WTC11 (cell line): ENCODE results near the gene NCLN.

Experiments
- CTCF ChIP-seq: fragments of 200-600 bp; IDR thresholded peaks from 2 replicates; pipeline ENCODE4 v1.8.0; 2022; ENCODE audit warnings: antibody characterized with exemption
- ELF4 ChIP-seq: sonication (generic); formaldehyde crosslinking; IDR thresholded peaks from 2 replicates; pipeline ENCODE4 v1.8.1; 2022; ENCODE audit warnings: low read depth, mild to moderate bottlenecking, moderate library complexity, missing genetic modification reagents
- FOXK1 ChIP-seq: sonication (generic); formaldehyde crosslinking; IDR thresholded peaks from 2 replicates; pipeline ENCODE4 v1.8.0; 2022; ENCODE audit warnings: mild to moderate bottlenecking, moderate library complexity, missing genetic modification reagents
- FOXP1 ChIP-seq: sonication (generic); formaldehyde crosslinking; IDR thresholded peaks from 2 replicates; pipeline ENCODE4 v1.8.0; 2022; ENCODE audit warnings: missing genetic modification reagents, mild to moderate bottlenecking, moderate library complexity, borderline replicate concordance
- HMGXB4 ChIP-seq: sonication (generic); formaldehyde crosslinking; IDR thresholded peaks from 2 replicates; pipeline ENCODE4 v1.8.1; 2023; ENCODE audit warnings: mild to moderate bottlenecking, moderate library complexity, missing genetic modification reagents
- IRF1 ChIP-seq: sonication (generic); formaldehyde crosslinking; IDR thresholded peaks from 2 replicates; pipeline ENCODE4 v1.8.0; 2023; ENCODE audit warnings: missing genetic modification reagents
- JAZF1 ChIP-seq: fragments of 250-450 bp; sonication (Bioruptor Pico); IDR thresholded peaks from 2 replicates; pipeline ENCODE4 v1.9.0; 2021; ENCODE audit warnings: moderate library complexity, mild to moderate bottlenecking, inconsistent platforms
- NFE2L1 ChIP-seq: sonication (generic); formaldehyde crosslinking; IDR thresholded peaks from 2 replicates; pipeline ENCODE4 v1.8.1; 2023; ENCODE audit warnings: missing genetic modification reagents
- NR2C2 ChIP-seq: sonication (generic); formaldehyde crosslinking; IDR thresholded peaks from 2 replicates; pipeline ENCODE4 v1.8.0; 2022; ENCODE audit warnings: mild to moderate bottlenecking, missing genetic modification reagents
- PRDM15 ChIP-seq: sonication (generic); formaldehyde crosslinking; IDR thresholded peaks from 2 replicates; pipeline ENCODE4 v1.8.0; 2022; ENCODE audit warnings: missing genetic modification reagents
- TEAD1 ChIP-seq: sonication (generic); formaldehyde crosslinking; IDR thresholded peaks from 2 replicates; pipeline ENCODE4 v1.8.0; 2022; ENCODE audit warnings: mild to moderate bottlenecking, missing genetic modification reagents
- ZNF263 ChIP-seq: sonication (generic); formaldehyde crosslinking; IDR thresholded peaks from 2 replicates; pipeline ENCODE4 v1.8.1; 2022; ENCODE audit warnings: low read depth, mild to moderate bottlenecking, moderate library complexity, missing genetic modification reagents

- TF ChIP-seq CTCF (no peak), FOXP1 (CRISPR knock-in tag) (no peak), FOXK1 (no peak), NR2C2 (CRISPR knock-in tag) (no peak), HMGXB4 (CRISPR knock-in tag) (no peak), IRF1 (no peak), NFE2L1 (CRISPR knock-in tag) (no peak), JAZF1 (CRISPR knock-in tag) (no peak), TEAD1 (CRISPR knock-in tag) (no peak), ELF4 (CRISPR knock-in tag) (no peak), PRDM15 (CRISPR knock-in tag) (no peak), ZNF263 (CRISPR knock-in tag) (no peak)
Observed at GRCh38 chr19:3248728-3249326, 63.1 kb downstream of the NCLN start.
